GM18873 (cell line): ENCODE results near the gene FAM151B.
"Not testable (repeated sequence)": the region's sequence is repeated elsewhere in the genome, so short reads cannot be mapped to it uniquely, and the experiment has no call there.

Source experiments
- ATAC-seq: cut with Tn5 transposase; IDR thresholded peaks from one replicate; pipeline ENCODE4 v1.9.1; 2021; ENCODE audit warnings: mild to moderate bottlenecking, moderate library complexity, moderate number of reproducible peaks; ENCODE audit not compliant: unreplicated experiment, low FRiP score

Gene FAM151B

GRCh38 chr5:80580291-80580690 is 92.4 kb downstream of the FAM151B start:
- ATAC-seq: not testable (repeated sequence)

DNA sequence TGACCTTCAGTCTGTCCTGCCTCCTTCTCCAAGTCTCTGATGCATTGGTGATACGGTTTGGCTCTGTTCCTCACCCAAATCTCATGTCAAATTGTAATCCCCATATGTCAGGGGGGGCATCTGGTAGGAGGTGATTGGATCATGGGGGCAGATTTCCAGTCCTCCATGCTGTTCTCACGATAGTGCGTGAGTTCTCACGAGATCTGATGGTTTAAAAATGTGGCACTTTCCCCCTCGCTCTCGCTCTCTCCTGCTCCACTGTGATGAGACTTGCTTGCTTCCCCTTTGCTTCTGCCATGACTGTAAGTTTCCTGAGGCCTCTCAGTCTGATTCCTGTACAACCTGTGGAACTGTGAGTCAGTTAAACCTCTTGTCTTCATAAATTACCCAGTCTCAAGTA is 96.9 kb downstream of the FAM151B start:
- no peak for ATAC-seq

DNA sequence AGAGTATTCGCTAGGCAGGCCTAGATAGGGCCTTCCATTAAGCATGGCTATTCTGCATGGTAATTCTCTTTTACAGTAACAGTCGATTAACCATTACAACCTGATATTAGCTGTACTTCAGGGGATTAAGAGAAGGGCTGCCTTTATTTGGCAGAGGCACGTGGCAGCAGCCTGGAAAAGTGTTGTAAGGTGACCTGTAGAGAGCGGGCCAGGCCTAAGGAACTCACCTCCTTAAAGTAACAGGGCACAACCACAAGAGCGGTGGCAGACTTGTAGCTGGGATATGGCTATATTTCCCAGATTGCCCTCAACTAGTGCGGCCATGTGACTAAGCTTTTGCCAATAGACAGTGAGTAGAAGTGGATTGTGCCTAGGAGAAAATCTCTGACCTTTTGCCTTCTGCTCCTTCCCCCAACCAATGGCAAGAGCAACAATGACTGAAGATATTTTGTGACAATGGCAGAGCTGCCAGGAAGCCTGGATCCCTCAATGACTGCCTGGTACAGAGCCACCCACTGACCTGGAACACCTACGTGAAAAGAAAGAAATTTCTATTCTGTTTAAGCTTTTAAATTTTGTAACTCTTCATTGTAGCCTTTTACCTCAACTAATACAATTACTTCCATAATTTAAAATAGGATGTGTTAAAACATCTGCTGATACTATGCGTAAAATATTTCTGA is 101.1 kb downstream of the FAM151B start:
- no peak for ATAC-seq

DNA sequence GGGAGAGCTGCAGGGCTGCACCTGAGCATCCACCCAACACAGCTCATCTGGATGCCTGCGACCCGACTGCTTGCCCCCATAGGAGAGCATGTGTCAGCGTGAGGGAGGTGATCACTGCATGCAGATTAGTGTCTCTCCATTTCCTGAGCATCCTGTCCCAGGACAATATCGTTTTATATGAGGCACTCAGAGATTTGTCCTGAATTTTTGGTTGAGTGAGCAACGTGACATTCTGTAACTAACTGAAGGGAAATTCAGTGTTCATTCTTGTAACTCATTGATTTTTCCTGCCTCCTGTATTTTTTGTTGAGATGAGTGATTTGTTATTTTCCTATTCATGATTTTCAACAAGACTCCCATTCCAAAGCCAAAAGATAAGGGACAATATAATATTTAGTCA is 102.9 kb downstream of the FAM151B start:
- ATAC-seq: no peak

DNA sequence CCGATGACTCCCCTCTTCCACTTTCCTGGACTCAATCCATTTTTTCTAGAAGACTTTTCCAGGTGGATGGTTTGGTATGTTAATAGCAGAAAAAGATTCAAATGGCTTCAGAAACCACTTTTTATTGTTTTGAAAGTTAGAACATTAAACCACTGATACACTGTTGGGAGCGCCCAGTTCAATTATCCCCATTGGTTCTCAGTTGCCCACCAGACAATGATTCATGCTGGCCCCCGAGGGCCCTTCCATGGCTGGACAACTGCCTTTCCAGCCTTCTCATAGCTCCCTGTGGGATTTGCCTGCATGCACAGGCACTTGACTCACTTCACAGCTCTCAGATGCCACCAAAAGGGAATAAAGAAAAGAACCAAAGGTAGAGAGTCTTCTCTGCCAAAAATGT is 103.5 kb downstream of the FAM151B start:
- ATAC-seq: no peak

GRCh38 chr5:80592105-80592504 is 104.2 kb downstream of the FAM151B start:
- ATAC-seq: no peak
